IMR-90 (cell line): ENCODE measurements around the gene NUDT9. TPM values are rescaled to one million over a fixed set of nuclear protein-coding genes. Genes with fewer than 3 reads are reported as not detected.

Source experiments
- ATAC-seq: fragments of 200-7000 bp; cut with Tn5 transposase; 2 replicates; pipeline ENCODE4 v1.9.1; 2020; ENCODE audit warnings: low read depth, mild to moderate bottlenecking, moderate library complexity
- BruUV-seq: library from RNA; stranded (reverse); fragments of 400-500 nt; replicated peaks from 2 replicates; lab custom pipeline; 2021; lab: Mats Ljungman, UMichigan
- CTCF ChIA-PET: fragments of 300-600 bp; formaldehyde crosslinking; extraction: SDS; loops from one replicate; lab custom pipeline; 2021; ENCODE audit warnings: antibody characterized with exemption; lab: Yijun Ruan, JAX
- POLR2A ChIA-PET: fragments of 300-600 bp; sonication (Branson Sonifier 250); formaldehyde crosslinking; loops from one replicate; lab custom pipeline; 2022; ENCODE audit warnings: antibody characterized with exemption; ENCODE audit not compliant: unreplicated experiment; lab: Charles Lee
- DNase-seq: peaks from one replicate; pipeline ENCODE4 v3.0.0; 2013
- H2AFZ ChIP-seq: replicated peaks from 2 replicates; pipeline ENCODE3; 2013; ENCODE audit warnings: low read length, mild to moderate bottlenecking; ENCODE audit not compliant: poor library complexity
- H2AK5ac ChIP-seq: 2 replicates; pipeline ENCODE4 v1.6.1; 2013; ENCODE audit warnings: low read depth, low read length, inconsistent platforms
- H2AK9ac ChIP-seq: replicated peaks from 2 replicates; pipeline ENCODE3; 2013; ENCODE audit warnings: mild to moderate bottlenecking, low read depth, low read length, moderate library complexity; ENCODE audit not compliant: poor library complexity
- H2BK120ac ChIP-seq: 2 replicates; pipeline ENCODE4 v1.6.1; 2013; ENCODE audit warnings: low read depth, low read length, inconsistent platforms
- H2BK15ac ChIP-seq: 3 replicates; pipeline ENCODE4 v1.6.1; 2013; ENCODE audit warnings: low read depth, low read length, inconsistent platforms
- H2BK20ac ChIP-seq: 2 replicates; pipeline ENCODE4 v1.6.1; 2013; ENCODE audit warnings: low read depth, mild to moderate bottlenecking, inconsistent platforms, low read length, moderate library complexity
- H2BK5ac ChIP-seq: 2 replicates; pipeline ENCODE4 v1.6.1; 2013; ENCODE audit warnings: mild to moderate bottlenecking, low read depth, low read length, inconsistent platforms; ENCODE audit not compliant: poor library complexity, severe bottlenecking
- H3K14ac ChIP-seq: replicated peaks from 2 replicates; pipeline ENCODE4 v1.6.1; 2013; ENCODE audit warnings: low read depth, low read length, inconsistent platforms
- H3K18ac ChIP-seq: 2 replicates; pipeline ENCODE4 v1.6.1; 2013; ENCODE audit warnings: low read depth, low read length, control low read depth
- H3K23ac ChIP-seq: 2 replicates; pipeline ENCODE4 v1.6.1; 2013; ENCODE audit warnings: low read depth, low read length, inconsistent platforms
- H3K27ac ChIP-seq: 2 replicates; pipeline ENCODE4 v1.5.1; 2013; ENCODE audit warnings: mild to moderate bottlenecking, control low read depth, low read length; ENCODE audit not compliant: insufficient read depth
- H3K27me3 ChIP-seq: 2 replicates; pipeline ENCODE4 v1.6.1; 2013; ENCODE audit warnings: low read length; ENCODE audit not compliant: control insufficient read depth, insufficient read depth
- H3K36me3 ChIP-seq: 2 replicates; pipeline ENCODE4 v1.6.1; 2013; ENCODE audit warnings: low read length, mixed read lengths; ENCODE audit not compliant: control insufficient read depth, insufficient read depth
- H3K4ac ChIP-seq: 2 replicates; pipeline ENCODE4 v1.6.1; 2013; ENCODE audit warnings: low read depth, low read length, inconsistent platforms
- H3K4me1 ChIP-seq: 2 replicates; pipeline ENCODE4 v1.6.1; 2013; ENCODE audit warnings: low read length, mixed read lengths; ENCODE audit not compliant: control insufficient read depth, insufficient read depth
- H3K4me2 ChIP-seq: 2 replicates; pipeline ENCODE4 v1.6.1; 2013; ENCODE audit warnings: low read depth, mild to moderate bottlenecking, control low read depth, low read length, moderate library complexity
- H3K4me3 ChIP-seq: 2 replicates; pipeline ENCODE4 v1.5.1; 2013; ENCODE audit warnings: low read depth, mild to moderate bottlenecking, control low read depth, low read length, moderate library complexity; ENCODE audit not compliant: insufficient read depth
- H3K56ac ChIP-seq: 2 replicates; pipeline ENCODE4 v1.6.1; 2013; ENCODE audit warnings: low read length, inconsistent platforms; ENCODE audit not compliant: insufficient read depth; ENCODE audit errors: extremely low read depth
- H3K79me1 ChIP-seq, 2 experiments: 2 replicates each; pipeline ENCODE4 v1.6.1; 2013; ENCODE audit warnings: low read length in 2 of 2, inconsistent platforms in 1 of 2, low read depth in 1 of 2
- H3K9ac ChIP-seq: 2 replicates; pipeline ENCODE4 v1.6.1; 2013; ENCODE audit warnings: low read depth, low read length, control low read depth
- H3K9me1 ChIP-seq: 2 replicates; pipeline ENCODE4 v1.6.1; 2013; ENCODE audit warnings: low read length, inconsistent platforms; ENCODE audit not compliant: insufficient read depth
- H3K9me3 ChIP-seq: 2 replicates; pipeline ENCODE4 v1.6.1; 2013; ENCODE audit warnings: low read length; ENCODE audit not compliant: control insufficient read depth, insufficient read depth
- H4K20me1 ChIP-seq: 2 replicates; pipeline ENCODE4 v1.6.1; 2013; ENCODE audit warnings: low read length, inconsistent platforms; ENCODE audit not compliant: insufficient read depth
- H4K5ac ChIP-seq: 2 replicates; pipeline ENCODE4 v1.6.1; 2013; ENCODE audit warnings: mild to moderate bottlenecking, low read depth, low read length, control low read depth
- H4K8ac ChIP-seq, 2 experiments: 2 replicates each; pipeline ENCODE4 v1.6.1; 2013; ENCODE audit warnings: low read depth in 2 of 2, low read length in 2 of 2, control low read depth in 1 of 2, inconsistent platforms in 1 of 2
- H4K91ac ChIP-seq: 2 replicates; pipeline ENCODE4 v1.6.1; 2013; ENCODE audit warnings: low read depth, low read length, inconsistent platforms; ENCODE audit not compliant: insufficient read depth
- CEBPB ChIP-seq: IDR thresholded peaks from 2 replicates; pipeline ENCODE4 v1.6.1; 2012; ENCODE audit warnings: low read depth, low read length, improper control_type of control experiment
- CHD1 ChIP-seq: IDR thresholded peaks from 2 replicates; pipeline ENCODE4 v1.6.1; 2012; ENCODE audit warnings: low read depth, low read length, improper control_type of control experiment
- CTCF ChIP-seq: conservative IDR thresholded peaks from 2 replicates; pipeline ENCODE4 v1.5.1; 2012; ENCODE audit warnings: mild to moderate bottlenecking, low read depth, low read length, improper control_type of control experiment
- ELK1 ChIP-seq: fragments of 150-350 bp; IDR thresholded peaks from 2 replicates; pipeline ENCODE4 v1.6.1; 2016; ENCODE audit warnings: low read depth, mild to moderate bottlenecking, low read length, moderate library complexity, borderline replicate concordance
- FOS ChIP-seq: fragments of 150-350 bp; IDR thresholded peaks from 2 replicates; pipeline ENCODE4 v1.6.1; 2016; ENCODE audit warnings: low read depth, low read length
- MAFK ChIP-seq: IDR thresholded peaks from 2 replicates; pipeline ENCODE4 v1.6.1; 2012; ENCODE audit warnings: low read depth, low read length, improper control_type of control experiment
- MXI1 ChIP-seq: IDR thresholded peaks from 2 replicates; pipeline ENCODE4 v1.6.1; 2012; ENCODE audit warnings: low read depth, mild to moderate bottlenecking, low read length, moderate library complexity, borderline replicate concordance
- NFE2L2 ChIP-seq: fragments of 150-350 bp; IDR thresholded peaks from 2 replicates; pipeline ENCODE4 v1.6.1; 2016; ENCODE audit warnings: low read depth, mild to moderate bottlenecking, low read length
- POLR2A ChIP-seq: IDR thresholded peaks from 2 replicates; pipeline ENCODE4 v1.6.1; 2012; ENCODE audit warnings: mild to moderate bottlenecking, low read depth, low read length
- RAD21 ChIP-seq: IDR thresholded peaks from 2 replicates; pipeline ENCODE4 v1.6.1; 2012; ENCODE audit warnings: low read length, improper control_type of control experiment
- RCOR1 ChIP-seq: IDR thresholded peaks from 2 replicates; pipeline ENCODE4 v1.6.1; 2012; ENCODE audit warnings: mild to moderate bottlenecking, low read length, improper control_type of control experiment; ENCODE audit not compliant: insufficient replicate concordance
- SMC3 ChIP-seq: fragments of 150-350 bp; IDR thresholded peaks from 2 replicates; pipeline ENCODE4 v1.6.1; 2016; ENCODE audit warnings: low read depth, mild to moderate bottlenecking, antibody characterized with exemption, low read length, moderate library complexity
- USF2 ChIP-seq: fragments of 150-350 bp; IDR thresholded peaks from 2 replicates; pipeline ENCODE4 v1.6.1; 2017; ENCODE audit warnings: mild to moderate bottlenecking, antibody characterized with exemption, low read length, low read depth
- WGBS, 2 experiments: methylation state at CpG; one replicate each; pipeline versions ENCODE4 v1.1.5 to v1.1.7; 2013; ENCODE audit warnings: missing lambda C conversion rate in 2 of 2; ENCODE audit not compliant: insufficient read length in 1 of 2; ENCODE audit errors: extremely low coverage in 2 of 2; 5-methylcytosine and 5-hydroxymethylcytosine counted together
- dilution Hi-C: fragments of 300-500 bp; cut with HindIII; formaldehyde crosslinking; loops from one replicate; pipeline ENCODE4 v1.14.3; 2018; ENCODE audit warnings: low sequenced_read_pairs; ENCODE audit not compliant: unreplicated experiment
- in situ Hi-C: fragments of 300-500 bp; cut with MboI; formaldehyde crosslinking; loops from 3 replicates; pipeline ENCODE4 v1.14.3; 2019; ENCODE audit warnings: low sequenced_read_pairs, inconsistent platforms, mixed read lengths
- intact Hi-C: fragments of 100-400 bp; cut with micrococcal nuclease; formaldehyde crosslinking; loops from 2 replicates; pipeline ENCODE4 v1.10.0; 2022
- polyA plus RNA-seq, 3 experiments: library from polyadenylated mRNA; depleted of rRNA; stranded (reverse); fragments of >200 nt; gene quantifications; 2 replicates each; pipeline ENCODE4 v1.2.3, GENCODE V29; 2012; ENCODE audit warnings: low replicate concordance in 1 of 3
- total RNA-seq: library from RNA; depleted of rRNA; stranded (reverse); fragments of >200 nt; gene quantifications from 2 replicates; pipeline ENCODE4 v1.2.3, GENCODE V29; 2012

The NUDT9 gene
- total and polyA plus RNA-seq, 2 of the 4 experiments (the other 2 are of a cell fraction) = 10.0 to 23.5 TPM

- no peak overlapping the region for H3K14ac ChIP-seq
- no peak overlapping the region for H3K4ac ChIP-seq
- BruUV-seq = no TSS peak
- 73% methylated on average over 2 of the region's 2 CpGs; no CpG with 5 or more reads in 1 of the 2 experiments for WGBS, 2 experiments
- no peak overlapping the region for H4K8ac ChIP-seq
- no peak overlapping the region for H3K18ac ChIP-seq
- no peak overlapping the region for H2BK120ac ChIP-seq
- no peak for DNase-seq
- H2BK15ac ChIP-seq = no peak overlapping the region
- H3K79me1 ChIP-seq = no peaks in the 10 kb centered on the region
- in situ Hi-C loops (no loop called here), dilution Hi-C loops (no loop called here), intact Hi-C loops (no loop called here)
- no peak overlapping the region for H3K4me3 ChIP-seq
- H3K9ac ChIP-seq = no peak overlapping the region
- no peak overlapping the region for H4K91ac ChIP-seq
- no peaks in the 10 kb centered on the region for H3K4me1 ChIP-seq
- no peak overlapping the region for H2BK20ac ChIP-seq
- TF ChIP-seq USF2 (no peak), FOS (no peak), RAD21 (no peak), CTCF (no peak), MXI1 (no peak), RCOR1 (no peak), MAFK (no peak), CHD1 (no peak), SMC3 (no peak), POLR2A (no peak), CEBPB (no peak), NFE2L2 (no peak), ELK1 (no peak)
- H4K5ac ChIP-seq = no peak overlapping the region
- H2BK5ac ChIP-seq = no peak overlapping the region
- H2AK5ac ChIP-seq = no peak overlapping the region
- H3K4me2 ChIP-seq = no peak overlapping the region
- no peaks in the 10 kb centered on the region for H3K9me3 ChIP-seq
- no peak overlapping the region for H3K27ac ChIP-seq
- H3K27me3 ChIP-seq = no peaks in the 10 kb centered on the region
- ChIA-PET CTCF (no interaction called here), POLR2A (no interaction called here)
- ATAC-seq = no peak
- no peak overlapping the region for H2AFZ ChIP-seq
- H3K56ac ChIP-seq = no peak overlapping the region
- H2AK9ac ChIP-seq = no peak overlapping the region
- H4K20me1 ChIP-seq = no peaks in the 10 kb centered on the region
- H3K9me1 ChIP-seq = no peaks in the 10 kb centered on the region
- no peak overlapping the region for H3K23ac ChIP-seq
- no peaks in the 10 kb centered on the region for H3K36me3 ChIP-seq
These were observed 67.3 kb downstream of the NUDT9 start for GRCh38 chr4:87489678-87490077.
